H9 (cell line): ENCODE results near the gene SMARCA1. TPM values are rescaled to one million over a fixed set of nuclear protein-coding genes. Genes with fewer than 3 reads are reported as not detected.

ENCODE experiments used
- DNase-seq: peaks from one replicate; pipeline ENCODE4 v3.0.0-alpha.2; 2017
- H2AFZ ChIP-seq: one replicate; pipeline ENCODE4 v1.6.1; 2013; ENCODE audit warnings: mild to moderate bottlenecking, low read length, control low read depth, moderate library complexity
- H2AK5ac ChIP-seq: 2 replicates; pipeline ENCODE4 v1.6.1; 2013; ENCODE audit warnings: low read length, control low read depth, mixed read lengths; ENCODE audit not compliant: insufficient read length
- H2BK120ac ChIP-seq: one replicate; pipeline ENCODE4 v1.6.1; 2013; ENCODE audit warnings: low read depth, mild to moderate bottlenecking, low read length, control low read depth, inconsistent platforms; ENCODE audit not compliant: poor library complexity, severe bottlenecking
- H2BK12ac ChIP-seq: 2 replicates; pipeline ENCODE4 v1.6.1; 2013; ENCODE audit warnings: low read length, control low read depth, mixed read lengths, low read depth; ENCODE audit not compliant: insufficient read length
- H2BK15ac ChIP-seq: 2 replicates; pipeline ENCODE4 v1.6.1; 2013; ENCODE audit warnings: low read depth, low read length, control low read depth
- H2BK20ac ChIP-seq: one replicate; pipeline ENCODE4 v1.6.1; 2013; ENCODE audit warnings: low read depth, mild to moderate bottlenecking, low read length, control low read depth, inconsistent platforms; ENCODE audit not compliant: poor library complexity, severe bottlenecking
- H2BK5ac ChIP-seq: 2 replicates; pipeline ENCODE4 v1.6.1; 2013; ENCODE audit warnings: low read length, control low read depth, mixed read lengths; ENCODE audit not compliant: insufficient read length
- H3K14ac ChIP-seq: 2 replicates; pipeline ENCODE4 v1.6.1; 2013; ENCODE audit warnings: low read length, control low read depth; ENCODE audit not compliant: insufficient read depth
- H3K18ac ChIP-seq: 2 replicates; pipeline ENCODE4 v1.6.1; 2013; ENCODE audit warnings: low read depth, mild to moderate bottlenecking, mixed read lengths, low read length, control low read depth; ENCODE audit not compliant: insufficient read length
- H3K23ac ChIP-seq: 2 replicates; pipeline ENCODE4 v1.6.1; 2013; ENCODE audit warnings: low read length, control low read depth, mixed read lengths, low read depth; ENCODE audit not compliant: insufficient read length
- H3K23me2 ChIP-seq: 2 replicates; pipeline ENCODE4 v1.6.1; 2013; ENCODE audit warnings: low read depth, mild to moderate bottlenecking, mixed read lengths, low read length, control low read depth; ENCODE audit not compliant: insufficient read length, poor library complexity, severe bottlenecking
- H3K27ac ChIP-seq: 2 replicates; pipeline ENCODE4 v1.5.1; 2013; ENCODE audit warnings: low read length, control low read depth, mixed read lengths, low read depth; ENCODE audit not compliant: insufficient read length
- H3K27me3 ChIP-seq: 2 replicates; pipeline ENCODE4 v1.6.1; 2013; ENCODE audit warnings: low read length, control low read depth, inconsistent platforms; ENCODE audit not compliant: insufficient read depth
- H3K4ac ChIP-seq: 2 replicates; pipeline ENCODE4 v1.6.1; 2013; ENCODE audit warnings: low read depth, mild to moderate bottlenecking, control low read depth, inconsistent platforms, low read length, moderate library complexity
- H3K4me1 ChIP-seq: 2 replicates; pipeline ENCODE4 v1.6.1; 2013; ENCODE audit warnings: low read length, control low read depth, inconsistent platforms; ENCODE audit not compliant: insufficient read depth
- H3K4me2 ChIP-seq: 2 replicates; pipeline ENCODE4 v1.6.1; 2013; ENCODE audit warnings: low read length, control low read depth, mixed read lengths; ENCODE audit not compliant: insufficient read length, insufficient read depth
- H3K56ac ChIP-seq: 2 replicates; pipeline ENCODE4 v1.6.1; 2013; ENCODE audit warnings: low read depth, mild to moderate bottlenecking, mixed read lengths, low read length, control low read depth; ENCODE audit not compliant: insufficient read length
- H3K79me1 ChIP-seq: 2 replicates; pipeline ENCODE4 v1.6.1; 2013; ENCODE audit warnings: low read depth, mild to moderate bottlenecking, moderate library complexity, low read length, control low read depth, inconsistent platforms; ENCODE audit not compliant: insufficient read depth, poor library complexity, severe bottlenecking
- H3K79me2 ChIP-seq: 2 replicates; pipeline ENCODE4 v1.6.1; 2013; ENCODE audit warnings: low read length, control low read depth, inconsistent platforms; ENCODE audit not compliant: insufficient read depth
- H3K9ac ChIP-seq: 2 replicates; pipeline ENCODE4 v1.6.1; 2013; ENCODE audit warnings: low read length, control low read depth, mixed read lengths; ENCODE audit not compliant: insufficient read length; ENCODE audit errors: extremely low read depth
- H3K9me3 ChIP-seq: one replicate; pipeline ENCODE4 v1.6.1; 2013; ENCODE audit warnings: low read depth, low read length, inconsistent platforms; ENCODE audit not compliant: control insufficient read depth
- H3T11ph ChIP-seq: one replicate; pipeline ENCODE4 v1.6.1; 2013; ENCODE audit warnings: mild to moderate bottlenecking, low read length, control low read depth, inconsistent platforms
- H4K20me1 ChIP-seq: one replicate; pipeline ENCODE4 v1.6.1; 2013; ENCODE audit not compliant: control insufficient read depth, insufficient read length, insufficient read depth
- H4K5ac ChIP-seq: 2 replicates; pipeline ENCODE4 v1.6.1; 2013; ENCODE audit warnings: low read depth, mild to moderate bottlenecking, mixed read lengths, low read length, control low read depth; ENCODE audit not compliant: insufficient read length
- H4K8ac ChIP-seq: replicated peaks from 2 replicates; pipeline ENCODE4 v1.6.1; 2013; ENCODE audit warnings: low read length, control low read depth, mixed read lengths, low read depth; ENCODE audit not compliant: insufficient read length
- H4K91ac ChIP-seq: 2 replicates; pipeline ENCODE4 v1.6.1; 2013; ENCODE audit warnings: low read depth, mild to moderate bottlenecking, moderate library complexity, mixed read lengths, low read length, control low read depth; ENCODE audit not compliant: insufficient read length
- H3K27ac Mint-ChIP-seq, 3 experiments: 2 replicates in 2 of 3; 3 replicates in 1 of 3; pipeline ENCODE4 v1.8.0; 2020 to 2021; ENCODE audit warnings: mixed read lengths in 3 of 3, mild to moderate bottlenecking in 1 of 3, moderate library complexity in 1 of 3
- H3K27me3 Mint-ChIP-seq: 2 replicates; pipeline ENCODE4 v1.8.0; 2021; ENCODE audit warnings: low read depth, mild to moderate bottlenecking, moderate library complexity, mixed read lengths
- H3K36me3 Mint-ChIP-seq, 3 experiments: 2 replicates in 2 of 3; 3 replicates in 1 of 3; pipeline ENCODE4 v1.8.0; 2020 to 2021; ENCODE audit warnings: low read depth in 3 of 3, mixed read lengths in 3 of 3; ENCODE audit not compliant: insufficient read depth in 1 of 3
- H3K4me1 Mint-ChIP-seq, 2 experiments: 2 replicates each; pipeline ENCODE4 v1.8.0; 2020; ENCODE audit warnings: mixed read lengths in 2 of 2
- H3K4me3 Mint-ChIP-seq, 2 experiments: 2 replicates in 1 of 2; 3 replicates in 1 of 2; pipeline ENCODE4 v1.8.0; 2020 to 2021; ENCODE audit warnings: mild to moderate bottlenecking in 2 of 2, mixed read lengths in 2 of 2, moderate library complexity in 1 of 2
- H3K9me3 Mint-ChIP-seq, 2 experiments: 2 replicates in 1 of 2; 3 replicates in 1 of 2; pipeline ENCODE4 v1.8.0; 2020; ENCODE audit warnings: mild to moderate bottlenecking in 2 of 2, mixed read lengths in 2 of 2, moderate library complexity in 1 of 2
- WGBS: extraction: QIAGEN DNeasy Blood & Tissue Kit; methylation state at CpG from one replicate; pipeline ENCODE4 v1.1.7; 2013; ENCODE audit warnings: missing lambda C conversion rate, low lambda C conversion rate, mixed read lengths; ENCODE audit not compliant: insufficient read length; ENCODE audit errors: extremely low coverage; 5-methylcytosine and 5-hydroxymethylcytosine counted together
- long read RNA-seq: library from polyadenylated mRNA; unstranded; transcript quantifications from one replicate; pipeline ENCODE4 v2.0.0, GENCODE V29; 2020
- total RNA-seq: library from RNA; stranded (reverse); gene quantifications from 2 replicates; pipeline ENCODE4 v1.2.1, GENCODE V29; 2021
- TF ChIP-seq, protein P1 (sequence below): fragments of 200-600 bp; sonication (generic); conservative IDR thresholded peaks from 3 replicates; pipeline ENCODE4 v1.8.0; 2021; ENCODE audit warnings: antibody characterized with exemption, mild to moderate bottlenecking

Gene SMARCA1, protein sequence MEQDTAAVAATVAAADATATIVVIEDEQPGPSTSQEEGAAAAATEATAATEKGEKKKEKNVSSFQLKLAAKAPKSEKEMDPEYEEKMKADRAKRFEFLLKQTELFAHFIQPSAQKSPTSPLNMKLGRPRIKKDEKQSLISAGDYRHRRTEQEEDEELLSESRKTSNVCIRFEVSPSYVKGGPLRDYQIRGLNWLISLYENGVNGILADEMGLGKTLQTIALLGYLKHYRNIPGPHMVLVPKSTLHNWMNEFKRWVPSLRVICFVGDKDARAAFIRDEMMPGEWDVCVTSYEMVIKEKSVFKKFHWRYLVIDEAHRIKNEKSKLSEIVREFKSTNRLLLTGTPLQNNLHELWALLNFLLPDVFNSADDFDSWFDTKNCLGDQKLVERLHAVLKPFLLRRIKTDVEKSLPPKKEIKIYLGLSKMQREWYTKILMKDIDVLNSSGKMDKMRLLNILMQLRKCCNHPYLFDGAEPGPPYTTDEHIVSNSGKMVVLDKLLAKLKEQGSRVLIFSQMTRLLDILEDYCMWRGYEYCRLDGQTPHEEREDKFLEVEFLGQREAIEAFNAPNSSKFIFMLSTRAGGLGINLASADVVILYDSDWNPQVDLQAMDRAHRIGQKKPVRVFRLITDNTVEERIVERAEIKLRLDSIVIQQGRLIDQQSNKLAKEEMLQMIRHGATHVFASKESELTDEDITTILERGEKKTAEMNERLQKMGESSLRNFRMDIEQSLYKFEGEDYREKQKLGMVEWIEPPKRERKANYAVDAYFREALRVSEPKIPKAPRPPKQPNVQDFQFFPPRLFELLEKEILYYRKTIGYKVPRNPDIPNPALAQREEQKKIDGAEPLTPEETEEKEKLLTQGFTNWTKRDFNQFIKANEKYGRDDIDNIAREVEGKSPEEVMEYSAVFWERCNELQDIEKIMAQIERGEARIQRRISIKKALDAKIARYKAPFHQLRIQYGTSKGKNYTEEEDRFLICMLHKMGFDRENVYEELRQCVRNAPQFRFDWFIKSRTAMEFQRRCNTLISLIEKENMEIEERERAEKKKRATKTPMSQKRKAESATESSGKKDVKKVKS
- 101 and 105 TPM in 2 replicates for total RNA-seq
- long read RNA-seq, full-length matches to known transcripts: 288 of 1,224 reads
- long read RNA-seq, partial matches to known transcripts: 799 of 1,224 reads
- long read RNA-seq, other reads (novel, unspliced or antisense): 137 of 1,224 reads

DNA sequence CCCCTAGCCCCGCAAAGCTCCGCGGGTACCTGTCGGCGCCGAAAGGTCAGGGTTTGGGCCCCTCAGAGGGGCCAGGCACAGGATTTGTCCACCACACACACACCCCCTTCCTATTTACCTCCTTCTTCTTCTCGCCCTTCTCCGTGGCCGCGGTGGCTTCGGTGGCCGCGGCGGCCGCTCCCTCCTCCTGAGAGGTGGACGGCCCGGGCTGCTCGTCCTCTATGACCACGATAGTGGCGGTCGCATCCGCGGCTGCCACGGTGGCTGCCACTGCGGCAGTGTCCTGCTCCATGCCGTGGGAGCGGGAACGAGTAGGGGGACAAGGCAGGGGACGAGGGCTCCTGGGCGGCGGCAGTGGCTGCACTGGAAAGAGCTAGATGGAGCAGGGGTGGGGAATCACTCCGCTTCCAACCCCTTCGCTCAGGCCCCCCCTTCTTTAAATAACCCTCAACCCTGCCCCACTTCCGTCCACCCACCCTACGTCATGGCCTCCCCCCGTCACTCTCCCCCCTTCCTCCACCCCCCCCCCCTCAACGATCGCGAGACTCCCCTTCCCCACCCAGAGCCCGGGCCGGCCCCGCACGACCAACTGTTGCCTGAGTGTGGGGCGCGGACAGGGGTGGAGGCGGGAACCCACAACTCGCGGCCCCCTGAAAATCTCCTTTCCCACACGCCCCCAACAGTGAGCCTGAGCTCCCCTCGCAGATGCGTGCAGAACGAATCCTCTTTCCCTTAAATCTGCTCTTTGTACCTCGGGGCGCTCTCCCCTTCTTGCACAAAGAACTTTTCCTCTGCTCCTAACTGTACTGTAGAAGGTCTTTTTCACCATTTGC lies at the start of gene SMARCA1:
SMARCA1 (minus strand) TSS at position 412 of the 833 bp plus-strand sequence; CDS start at position 292, 120 bp downstream.
- H3K4ac ChIP-seq: no peak within 1 kb of the TSS
- no peaks in the 10 kb centered on the region for H3K27me3 ChIP-seq
- H3K56ac ChIP-seq: no peak within 1 kb of the TSS
- DNase-seq: peak; percentile 63
- Mint-ChIP-seq H3K27ac (peak within 1 kb of the TSS; percentile 94 to 97 (median 96)), H3K4me1 (peaks cover 10 to 20% of the 10 kb centered on the region in 2 experiments), H3K36me3 (peaks cover 0 to 5% (median 0%) of the 10 kb centered on the region in 3 experiments; a peak in 3 of 7 replicates), H3K9me3 (no peaks in the 10 kb centered on the region), H3K27me3 (peaks cover 5% of the 10 kb centered on the region; the same call in 1 of the 2 replicates), H3K4me3 (peak within 1 kb of the TSS; percentile 85 to 95)
- peak within 1 kb of the TSS; percentile 80 for H3K4me2 ChIP-seq
- no peak within 1 kb of the TSS for H2AFZ ChIP-seq
- H3K9ac ChIP-seq: peak within 1 kb of the TSS; percentile 86
- no peaks in the 10 kb centered on the region for H3K23me2 ChIP-seq
- peak within 1 kb of the TSS; percentile 41 for H3K27ac ChIP-seq
- TF ChIP-seq, protein P1, sequence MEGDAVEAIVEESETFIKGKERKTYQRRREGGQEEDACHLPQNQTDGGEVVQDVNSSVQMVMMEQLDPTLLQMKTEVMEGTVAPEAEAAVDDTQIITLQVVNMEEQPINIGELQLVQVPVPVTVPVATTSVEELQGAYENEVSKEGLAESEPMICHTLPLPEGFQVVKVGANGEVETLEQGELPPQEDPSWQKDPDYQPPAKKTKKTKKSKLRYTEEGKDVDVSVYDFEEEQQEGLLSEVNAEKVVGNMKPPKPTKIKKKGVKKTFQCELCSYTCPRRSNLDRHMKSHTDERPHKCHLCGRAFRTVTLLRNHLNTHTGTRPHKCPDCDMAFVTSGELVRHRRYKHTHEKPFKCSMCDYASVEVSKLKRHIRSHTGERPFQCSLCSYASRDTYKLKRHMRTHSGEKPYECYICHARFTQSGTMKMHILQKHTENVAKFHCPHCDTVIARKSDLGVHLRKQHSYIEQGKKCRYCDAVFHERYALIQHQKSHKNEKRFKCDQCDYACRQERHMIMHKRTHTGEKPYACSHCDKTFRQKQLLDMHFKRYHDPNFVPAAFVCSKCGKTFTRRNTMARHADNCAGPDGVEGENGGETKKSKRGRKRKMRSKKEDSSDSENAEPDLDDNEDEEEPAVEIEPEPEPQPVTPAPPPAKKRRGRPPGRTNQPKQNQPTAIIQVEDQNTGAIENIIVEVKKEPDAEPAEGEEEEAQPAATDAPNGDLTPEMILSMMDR: no peak
- no peaks in the 10 kb centered on the region for H3K79me1 ChIP-seq
- peak within 1 kb of the TSS; percentile 11 for H2BK20ac ChIP-seq
- no peak within 1 kb of the TSS for H2BK15ac ChIP-seq
- H3K79me2 ChIP-seq: peaks cover 9% of the 10 kb centered on the region; the same call in 1 of the 2 replicates
- no peaks in the 10 kb centered on the region for H3K9me3 ChIP-seq
- H2AK5ac ChIP-seq: no peak within 1 kb of the TSS
- H2BK120ac ChIP-seq: no peak within 1 kb of the TSS
- H3K18ac ChIP-seq: peak within 1 kb of the TSS; percentile 45
- peak within 1 kb of the TSS; percentile 73 for H3K14ac ChIP-seq
- H4K20me1 ChIP-seq: no peaks in the 10 kb centered on the region
- no peak within 1 kb of the TSS for H4K91ac ChIP-seq
- no CpG with 5 or more reads among the region's 54 CpGs for WGBS
- no peak within 1 kb of the TSS for H4K5ac ChIP-seq
- no peak within 1 kb of the TSS for H4K8ac ChIP-seq
- H3T11ph ChIP-seq: no peak within 1 kb of the TSS
- no peak within 1 kb of the TSS for H2BK5ac ChIP-seq
- H2BK12ac ChIP-seq: no peak within 1 kb of the TSS
- no peaks in the 10 kb centered on the region for H3K4me1 ChIP-seq
- H3K23ac ChIP-seq: no peak within 1 kb of the TSS
